IMR-90 (cell line): ENCODE results near the gene FLT4. TPM values are rescaled to one million over a fixed set of nuclear protein-coding genes. Genes with fewer than 3 reads are reported as not detected.

Experiments
- ATAC-seq: fragments of 200-7000 bp; cut with Tn5 transposase; 2 replicates; pipeline ENCODE4 v1.9.1; 2020; ENCODE audit warnings: low read depth, mild to moderate bottlenecking, moderate library complexity
- BruUV-seq: library from RNA; stranded (reverse); fragments of 400-500 nt; replicated peaks from 2 replicates; lab custom pipeline; 2021; lab: Mats Ljungman, UMichigan
- CTCF ChIA-PET: fragments of 300-600 bp; formaldehyde crosslinking; extraction: SDS; loops from one replicate; lab custom pipeline; 2021; ENCODE audit warnings: antibody characterized with exemption; lab: Yijun Ruan, JAX
- POLR2A ChIA-PET: fragments of 300-600 bp; sonication (Branson Sonifier 250); formaldehyde crosslinking; loops from one replicate; lab custom pipeline; 2022; ENCODE audit warnings: antibody characterized with exemption; ENCODE audit not compliant: unreplicated experiment; lab: Charles Lee
- DNase-seq: peaks from one replicate; pipeline ENCODE4 v3.0.0; 2013
- H2AFZ ChIP-seq: replicated peaks from 2 replicates; pipeline ENCODE3; 2013; ENCODE audit warnings: low read length, mild to moderate bottlenecking; ENCODE audit not compliant: poor library complexity
- H2AK5ac ChIP-seq: 2 replicates; pipeline ENCODE4 v1.6.1; 2013; ENCODE audit warnings: low read depth, low read length, inconsistent platforms
- H2AK9ac ChIP-seq: replicated peaks from 2 replicates; pipeline ENCODE3; 2013; ENCODE audit warnings: mild to moderate bottlenecking, low read depth, low read length, moderate library complexity; ENCODE audit not compliant: poor library complexity
- H2BK120ac ChIP-seq: 2 replicates; pipeline ENCODE4 v1.6.1; 2013; ENCODE audit warnings: low read depth, low read length, inconsistent platforms
- H2BK15ac ChIP-seq: 3 replicates; pipeline ENCODE4 v1.6.1; 2013; ENCODE audit warnings: low read depth, low read length, inconsistent platforms
- H2BK20ac ChIP-seq: 2 replicates; pipeline ENCODE4 v1.6.1; 2013; ENCODE audit warnings: low read depth, mild to moderate bottlenecking, inconsistent platforms, low read length, moderate library complexity
- H2BK5ac ChIP-seq: 2 replicates; pipeline ENCODE4 v1.6.1; 2013; ENCODE audit warnings: mild to moderate bottlenecking, low read depth, low read length, inconsistent platforms; ENCODE audit not compliant: poor library complexity, severe bottlenecking
- H3K14ac ChIP-seq: replicated peaks from 2 replicates; pipeline ENCODE4 v1.6.1; 2013; ENCODE audit warnings: low read depth, low read length, inconsistent platforms
- H3K18ac ChIP-seq: 2 replicates; pipeline ENCODE4 v1.6.1; 2013; ENCODE audit warnings: low read depth, low read length, control low read depth
- H3K23ac ChIP-seq: 2 replicates; pipeline ENCODE4 v1.6.1; 2013; ENCODE audit warnings: low read depth, low read length, inconsistent platforms
- H3K27ac ChIP-seq: 2 replicates; pipeline ENCODE4 v1.5.1; 2013; ENCODE audit warnings: mild to moderate bottlenecking, control low read depth, low read length; ENCODE audit not compliant: insufficient read depth
- H3K27me3 ChIP-seq: 2 replicates; pipeline ENCODE4 v1.6.1; 2013; ENCODE audit warnings: low read length; ENCODE audit not compliant: control insufficient read depth, insufficient read depth
- H3K36me3 ChIP-seq: 2 replicates; pipeline ENCODE4 v1.6.1; 2013; ENCODE audit warnings: low read length, mixed read lengths; ENCODE audit not compliant: control insufficient read depth, insufficient read depth
- H3K4ac ChIP-seq: 2 replicates; pipeline ENCODE4 v1.6.1; 2013; ENCODE audit warnings: low read depth, low read length, inconsistent platforms
- H3K4me1 ChIP-seq: 2 replicates; pipeline ENCODE4 v1.6.1; 2013; ENCODE audit warnings: low read length, mixed read lengths; ENCODE audit not compliant: control insufficient read depth, insufficient read depth
- H3K4me2 ChIP-seq: 2 replicates; pipeline ENCODE4 v1.6.1; 2013; ENCODE audit warnings: low read depth, mild to moderate bottlenecking, control low read depth, low read length, moderate library complexity
- H3K4me3 ChIP-seq: 2 replicates; pipeline ENCODE4 v1.5.1; 2013; ENCODE audit warnings: low read depth, mild to moderate bottlenecking, control low read depth, low read length, moderate library complexity; ENCODE audit not compliant: insufficient read depth
- H3K56ac ChIP-seq: 2 replicates; pipeline ENCODE4 v1.6.1; 2013; ENCODE audit warnings: low read length, inconsistent platforms; ENCODE audit not compliant: insufficient read depth; ENCODE audit errors: extremely low read depth
- H3K79me1 ChIP-seq, 2 experiments: 2 replicates each; pipeline ENCODE4 v1.6.1; 2013; ENCODE audit warnings: low read length in 2 of 2, inconsistent platforms in 1 of 2, low read depth in 1 of 2
- H3K9ac ChIP-seq: 2 replicates; pipeline ENCODE4 v1.6.1; 2013; ENCODE audit warnings: low read depth, low read length, control low read depth
- H3K9me1 ChIP-seq: 2 replicates; pipeline ENCODE4 v1.6.1; 2013; ENCODE audit warnings: low read length, inconsistent platforms; ENCODE audit not compliant: insufficient read depth
- H3K9me3 ChIP-seq: 2 replicates; pipeline ENCODE4 v1.6.1; 2013; ENCODE audit warnings: low read length; ENCODE audit not compliant: control insufficient read depth, insufficient read depth
- H4K20me1 ChIP-seq: 2 replicates; pipeline ENCODE4 v1.6.1; 2013; ENCODE audit warnings: low read length, inconsistent platforms; ENCODE audit not compliant: insufficient read depth
- H4K5ac ChIP-seq: 2 replicates; pipeline ENCODE4 v1.6.1; 2013; ENCODE audit warnings: mild to moderate bottlenecking, low read depth, low read length, control low read depth
- H4K8ac ChIP-seq, 2 experiments: 2 replicates each; pipeline ENCODE4 v1.6.1; 2013; ENCODE audit warnings: low read depth in 2 of 2, low read length in 2 of 2, control low read depth in 1 of 2, inconsistent platforms in 1 of 2
- H4K91ac ChIP-seq: 2 replicates; pipeline ENCODE4 v1.6.1; 2013; ENCODE audit warnings: low read depth, low read length, inconsistent platforms; ENCODE audit not compliant: insufficient read depth
- CEBPB ChIP-seq: IDR thresholded peaks from 2 replicates; pipeline ENCODE4 v1.6.1; 2012; ENCODE audit warnings: low read depth, low read length, improper control_type of control experiment
- WGBS, 2 experiments: methylation state at CpG; one replicate each; pipeline versions ENCODE4 v1.1.5 to v1.1.7; 2013; ENCODE audit warnings: missing lambda C conversion rate in 2 of 2; ENCODE audit not compliant: insufficient read length in 1 of 2; ENCODE audit errors: extremely low coverage in 2 of 2; 5-methylcytosine and 5-hydroxymethylcytosine counted together
- dilution Hi-C: fragments of 300-500 bp; cut with HindIII; formaldehyde crosslinking; loops from one replicate; pipeline ENCODE4 v1.14.3; 2018; ENCODE audit warnings: low sequenced_read_pairs; ENCODE audit not compliant: unreplicated experiment
- in situ Hi-C: fragments of 300-500 bp; cut with MboI; formaldehyde crosslinking; loops from 3 replicates; pipeline ENCODE4 v1.14.3; 2019; ENCODE audit warnings: low sequenced_read_pairs, inconsistent platforms, mixed read lengths
- intact Hi-C: fragments of 100-400 bp; cut with micrococcal nuclease; formaldehyde crosslinking; loops from 2 replicates; pipeline ENCODE4 v1.10.0; 2022
- polyA plus RNA-seq, 3 experiments: library from polyadenylated mRNA; depleted of rRNA; stranded (reverse); fragments of >200 nt; gene quantifications; 2 replicates each; pipeline ENCODE4 v1.2.3, GENCODE V29; 2012; ENCODE audit warnings: low replicate concordance in 1 of 3
- total RNA-seq: library from RNA; depleted of rRNA; stranded (reverse); fragments of >200 nt; gene quantifications from 2 replicates; pipeline ENCODE4 v1.2.3, GENCODE V29; 2012
- TF ChIP-seq, protein P1 (sequence below): fragments of 150-350 bp; IDR thresholded peaks from 2 replicates; pipeline ENCODE4 v1.6.1; 2017; ENCODE audit warnings: mild to moderate bottlenecking, antibody characterized with exemption, low read length, low read depth

The FLT4 gene
- total and polyA plus RNA-seq, 2 of the 4 experiments (the other 2 are of a cell fraction) = under 0.01 to 0.07 TPM

DNA sequence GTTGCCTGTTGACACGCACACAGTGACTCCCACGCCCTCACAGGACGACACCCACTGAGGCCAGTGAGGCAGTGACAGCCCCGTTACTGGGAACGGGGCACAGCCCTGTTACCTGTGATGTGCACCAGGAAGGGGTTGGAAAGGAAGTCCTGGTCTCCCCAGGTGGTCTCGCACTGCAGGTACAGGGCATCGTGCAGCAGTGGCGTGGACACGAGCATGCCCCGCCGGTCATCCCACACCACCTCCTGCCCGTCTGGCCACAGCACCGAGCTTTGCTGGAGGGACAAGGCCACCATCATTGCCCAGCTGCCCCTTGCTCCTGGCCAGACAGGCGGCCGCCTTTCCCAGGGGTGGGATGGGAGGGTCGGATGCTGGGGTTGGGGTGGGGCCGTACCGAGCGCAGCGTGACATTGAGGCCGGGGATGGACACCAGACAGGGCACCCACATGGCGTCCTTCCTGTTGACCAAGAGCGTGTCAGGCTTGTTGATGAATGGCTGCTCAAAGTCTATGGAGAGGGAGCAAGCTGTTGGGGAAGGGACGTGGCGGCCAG lies 19.5 kb downstream of the FLT4 start:
- ATAC-seq (no peak), DNase-seq (no peak)
- H2AK9ac ChIP-seq = no peak overlapping the region
- no peaks in the 10 kb centered on the region for H3K36me3 ChIP-seq
- POLR2A ChIA-PET = no interaction called here
- no peaks in the 10 kb centered on the region for H3K9me3 ChIP-seq
- H3K18ac ChIP-seq = no peak overlapping the region
- in situ Hi-C loops = no loop called here
- intact Hi-C loops = no loop called here
- no peak overlapping the region for H2BK120ac ChIP-seq
- no peak overlapping the region for H3K4me3 ChIP-seq
- no peak overlapping the region for H4K5ac ChIP-seq
- H3K9me1 ChIP-seq = no peaks in the 10 kb centered on the region
- no peak overlapping the region for H2BK5ac ChIP-seq
- H2BK20ac ChIP-seq = no peak overlapping the region
- no peak overlapping the region for H3K14ac ChIP-seq
- no peak overlapping the region for H3K4ac ChIP-seq
- H3K56ac ChIP-seq = no peak overlapping the region
- no peaks in the 10 kb centered on the region for H3K4me1 ChIP-seq
- no peak overlapping the region for H2AK5ac ChIP-seq
- H4K20me1 ChIP-seq = no peaks in the 10 kb centered on the region; the same call in 1 of the 2 replicates
- H4K91ac ChIP-seq = no peak overlapping the region
- 63% methylated on average over 3 of the region's 25 CpGs; no CpG with 5 or more reads in 1 of the 2 experiments for WGBS, 2 experiments
- H2BK15ac ChIP-seq = no peak overlapping the region
- no peak overlapping the region for H2AFZ ChIP-seq
- H3K23ac ChIP-seq = no peak overlapping the region
- no TSS peak for BruUV-seq
- no peak overlapping the region for H3K9ac ChIP-seq
- no peak overlapping the region for H3K27ac ChIP-seq
- no peak for TF ChIP-seq CEBPB
- TF ChIP-seq, protein P1, sequence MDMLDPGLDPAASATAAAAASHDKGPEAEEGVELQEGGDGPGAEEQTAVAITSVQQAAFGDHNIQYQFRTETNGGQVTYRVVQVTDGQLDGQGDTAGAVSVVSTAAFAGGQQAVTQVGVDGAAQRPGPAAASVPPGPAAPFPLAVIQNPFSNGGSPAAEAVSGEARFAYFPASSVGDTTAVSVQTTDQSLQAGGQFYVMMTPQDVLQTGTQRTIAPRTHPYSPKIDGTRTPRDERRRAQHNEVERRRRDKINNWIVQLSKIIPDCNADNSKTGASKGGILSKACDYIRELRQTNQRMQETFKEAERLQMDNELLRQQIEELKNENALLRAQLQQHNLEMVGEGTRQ = no peak
- H3K4me2 ChIP-seq = no peak overlapping the region
- no peak overlapping the region for H4K8ac ChIP-seq
- no peaks in the 10 kb centered on the region for H3K79me1 ChIP-seq
- peaks cover 2% of the 10 kb centered on the region; the same call in 1 of the 2 replicates for H3K27me3 ChIP-seq
- dilution Hi-C loops = no loop called here
- CTCF ChIA-PET = no interaction called here
